GM12878 (cell line): ENCODE data around the gene COL13A1. TPM values are rescaled to one million over a fixed set of nuclear protein-coding genes. Genes with fewer than 3 reads are reported as not detected.
A peak's percentile ranks its signal among the peaks of the same experiment; 100 is the strongest.

Experiments
- ATAC-seq: fragments of 200-7000 bp; cut with Tn5 transposase; 3 replicates; pipeline ENCODE4 v1.9.1; 2020; ENCODE audit warnings: mild to moderate bottlenecking, moderate library complexity
- BruUV-seq: library from RNA; stranded (reverse); fragments of 400-500 nt; replicated peaks from 2 replicates; lab custom pipeline; 2021; lab: Mats Ljungman, UMichigan
- CTCF ChIA-PET: fragments of 300-600 bp; sonication (Branson Sonifier 250); formaldehyde crosslinking; extraction: SDS; loops from one replicate; lab custom pipeline; 2021; ENCODE audit warnings: inconsistent platforms; lab: Yijun Ruan, JAX
- POLR2A ChIA-PET: fragments of 350-600 bp; formaldehyde crosslinking; extraction: SDS; loops from one replicate; lab custom pipeline; 2021; ENCODE audit warnings: inconsistent platforms; lab: Charles Lee
- RAD21 ChIA-PET: fragments of 300-600 bp; sonication (Branson Sonifier 250); formaldehyde crosslinking; loops from one replicate; lab custom pipeline; 2023; ENCODE audit warnings: antibody characterized with exemption; ENCODE audit not compliant: unreplicated experiment; lab: Charles Lee
- SMC1A ChIA-PET: fragments of 300-600 bp; sonication (Branson Sonifier 250); formaldehyde crosslinking; loops from one replicate; lab custom pipeline; 2023; ENCODE audit not compliant: unreplicated experiment, uncharacterized antibody; lab: Charles Lee
- DNase-seq: peaks from one replicate; pipeline ENCODE4 v3.0.0-alpha.2; 2011; ENCODE audit warnings: low read depth, low spot score
- FAIRE-seq: peaks from 3 replicates; lab custom pipeline; 2011; peaks lifted over from hg19 to GRCh38; lab: Jason Lieb, UNC
- H2AFZ ChIP-seq: 2 replicates; pipeline ENCODE4 v1.6.0; 2011; ENCODE audit warnings: low read depth, low read length, control low read depth; ENCODE audit not compliant: control insufficient read depth
- H3K27ac ChIP-seq: 2 replicates; pipeline ENCODE4 v1.5.1; 2011; ENCODE audit warnings: control low read depth; ENCODE audit not compliant: control insufficient read depth, insufficient read depth
- H3K27me3 ChIP-seq, 2 experiments: replicated peaks in 1 of 2; 2 replicates each; pipeline versions ENCODE4 v1.6.0 to v1.6.1; 2011; ENCODE audit warnings: low read length in 1 of 2; ENCODE audit not compliant: control insufficient read depth in 2 of 2, insufficient read depth in 2 of 2
- H3K36me3 ChIP-seq, 2 experiments: 2 replicates each; pipeline ENCODE4 v1.5.1; 2011; ENCODE audit warnings: low read length in 1 of 2; ENCODE audit not compliant: control insufficient read depth in 2 of 2, insufficient read depth in 2 of 2
- H3K4me1 ChIP-seq: 2 replicates; pipeline ENCODE4 v1.6.1; 2011; ENCODE audit warnings: mild to moderate bottlenecking, low read length, moderate library complexity, mixed read lengths; ENCODE audit not compliant: control insufficient read depth, insufficient read depth
- H3K4me2 ChIP-seq: 2 replicates; pipeline ENCODE4 v1.6.0; 2011; ENCODE audit warnings: control low read depth; ENCODE audit not compliant: control insufficient read depth, insufficient read depth
- H3K4me3 ChIP-seq: fragments of 200-600 bp; sonication (generic); 2 replicates; pipeline ENCODE4 v1.5.1; 2016
- H3K79me2 ChIP-seq: 2 replicates; pipeline ENCODE4 v1.6.0; 2011; ENCODE audit warnings: low read length; ENCODE audit not compliant: control insufficient read depth, insufficient read depth
- H3K9ac ChIP-seq: 2 replicates; pipeline ENCODE4 v1.8.0; 2011; ENCODE audit warnings: low read length, control low read depth, mixed read lengths; ENCODE audit not compliant: control insufficient read depth, insufficient read depth
- H3K9me3 ChIP-seq: replicated peaks from 3 replicates; pipeline ENCODE4 v1.5.1; 2011; ENCODE audit warnings: mild to moderate bottlenecking, low read length; ENCODE audit not compliant: control insufficient read depth, insufficient read depth
- H4K20me1 ChIP-seq: 2 replicates; pipeline ENCODE4 v1.6.0; 2011; ENCODE audit not compliant: control insufficient read depth, insufficient read depth
- FOS ChIP-seq: IDR thresholded peaks from 3 replicates; pipeline ENCODE4 v1.6.1; 2011; ENCODE audit warnings: borderline replicate concordance; ENCODE audit not compliant: insufficient read length; ENCODE audit errors: extremely low read depth
- IRF4 ChIP-seq: IDR thresholded peaks from 2 replicates; pipeline ENCODE4 v1.6.1; 2011; ENCODE audit warnings: low read depth, low read length
- NFYB ChIP-seq: IDR thresholded peaks from 2 replicates; pipeline ENCODE4 v1.6.1; 2011; ENCODE audit warnings: low read depth, mild to moderate bottlenecking, low read length, improper control_type of control experiment, moderate library complexity; ENCODE audit not compliant: insufficient read depth
- PAX5 ChIP-seq: IDR thresholded peaks from 2 replicates; pipeline ENCODE4 v1.6.1; 2011; ENCODE audit warnings: low read depth, low read length, borderline replicate concordance
- SPI1 ChIP-seq: IDR thresholded peaks from 2 replicates; pipeline ENCODE4 v1.6.1; 2011; ENCODE audit warnings: low read depth, mild to moderate bottlenecking, low read length, moderate library complexity, borderline replicate concordance; ENCODE audit not compliant: insufficient read depth
- SUZ12 ChIP-seq: fragments of 200-600 bp; sonication (generic); IDR thresholded peaks from one replicate; pipeline ENCODE4 v1.6.1; 2018; ENCODE audit warnings: antibody characterized with exemption, mild to moderate bottlenecking; ENCODE audit not compliant: unreplicated experiment
- TCF3 ChIP-seq: IDR thresholded peaks from 2 replicates; pipeline ENCODE4 v1.6.1; 2012; ENCODE audit warnings: low read depth, mild to moderate bottlenecking, low read length, borderline replicate concordance; ENCODE audit not compliant: insufficient read depth
- ZNF384 ChIP-seq: IDR thresholded peaks from 2 replicates; pipeline ENCODE4 v1.6.1; 2012; ENCODE audit warnings: low read depth, mild to moderate bottlenecking, low read length, improper control_type of control experiment, borderline replicate concordance
- WGBS: methylation state at CpG from one replicate; pipeline ENCODE4 v1.1.6; 2016; ENCODE audit warnings: low lambda C conversion rate; ENCODE audit not compliant: insufficient replicate concordance, insufficient coverage; ENCODE audit errors: missing lambda C conversion rate; 5-methylcytosine and 5-hydroxymethylcytosine counted together
- in situ Hi-C: fragments of 300-500 bp; cut with MboI; formaldehyde crosslinking; loops from 9 replicates; pipeline ENCODE4 v1.14.3; 2018; ENCODE audit warnings: mixed read lengths
- intact Hi-C: fragments of 100-400 bp; cut with micrococcal nuclease; formaldehyde crosslinking; loops from one replicate; pipeline ENCODE4 v1.14.2; 2022; ENCODE audit not compliant: unreplicated experiment
- polyA plus RNA-seq, 11 experiments: library from polyadenylated mRNA; depleted of rRNA in 4 of 11; unstranded in 6 of 11; stranded (reverse) in 5 of 11; fragments of >200 nt; fragmentation: Nextera tagmentation in 4 of 11; fragmentation: Illumina TruSeq in 1 of 11; extraction: Ambion mirVana in 4 of 11; extraction: Trizol in 1 of 11; gene quantifications; 1 replicate in 1 of 11; 2 replicates in 10 of 11; pipeline versions ENCODE4 v1.2.1 to v1.2.3, GENCODE V29; 2011 to 2016; ENCODE audit warnings: inconsistent platforms in 2 of 11, missing spikeins in 2 of 11, low read depth in 1 of 11
- total RNA-seq, 4 experiments: library from RNA; depleted of rRNA in 3 of 4; stranded (reverse); fragments of >200 nt in 3 of 4; fragmentation: Illumina TruSeq in 1 of 4; extraction: Trizol in 1 of 4; gene quantifications; 2 replicates each; pipeline versions ENCODE4 v1.2.1 to v1.2.3, GENCODE V29; 2013 to 2021
- TF ChIP-seq, protein P1 (sequence below): IDR thresholded peaks from 2 replicates; pipeline ENCODE4 v1.6.1; 2012; ENCODE audit warnings: mild to moderate bottlenecking, low read depth, low read length
- TF ChIP-seq, protein P2 (sequence below): fragments of 150-350 bp; IDR thresholded peaks from 2 replicates; pipeline ENCODE4 v1.6.1; 2014; ENCODE audit warnings: mild to moderate bottlenecking, low read depth, low read length
- TF ChIP-seq, protein P3 (sequence below): fragments of 450-650 bp; IDR thresholded peaks from 2 replicates; pipeline ENCODE4 v1.6.1; 2018; ENCODE audit warnings: mild to moderate bottlenecking, low read depth, moderate library complexity; ENCODE audit not compliant: partially characterized antibody
- TF ChIP-seq, protein P4 (sequence below): fragments of 150-350 bp; IDR thresholded peaks from 2 replicates; pipeline ENCODE4 v1.6.1; 2016; ENCODE audit warnings: low read depth, low read length

The COL13A1 gene
- total and polyA plus RNA-seq, 10 of the 15 experiments (the other 5 are each of a cell fraction or from before 2014, with no cell fraction given) = 0.03 to 0.15 (median 0.05) TPM; not detected in 7

DNA sequence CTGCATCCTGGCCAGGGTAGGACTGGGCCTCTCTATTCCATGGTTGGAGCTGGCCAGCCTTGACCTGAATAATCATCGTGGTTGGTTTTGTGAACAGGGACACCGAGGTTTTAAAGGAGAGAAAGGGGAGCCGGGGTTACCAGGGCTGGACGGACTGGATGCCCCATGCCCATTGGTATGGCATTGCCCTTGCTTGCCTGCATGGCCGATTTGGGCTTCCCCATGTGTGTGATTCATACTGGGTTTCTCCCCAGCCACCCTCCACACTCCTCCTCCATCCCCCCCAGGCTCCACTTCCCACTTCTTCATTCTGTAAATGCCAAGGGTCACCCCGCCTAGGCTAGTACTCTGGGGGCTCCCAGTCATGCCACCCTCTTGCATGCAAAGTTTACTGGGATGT lies 152.1 kb downstream of the COL13A1 start:
- DNase-seq (no peak), ATAC-seq (peak; percentile 69), FAIRE-seq (no peak)
- SMC1A ChIA-PET = interaction anchor here (1.1 kb wide), 1 partner anchor 18 kb away, joined by 4 read pairs; no protein-coding TSS in a partner anchor
- Histone ChIP-seq H3K4me1 (peaks cover 9% of the 10 kb centered on the region), H3K79me2 (no peaks in the 10 kb centered on the region), H3K27me3 (no peaks in the 10 kb centered on the region), H3K27ac (no peak overlapping the region), H3K36me3 (no peaks in the 10 kb centered on the region), H3K4me2 (no peak overlapping the region), H3K9me3 (no peaks in the 10 kb centered on the region), H3K9ac (no peak overlapping the region), H4K20me1 (0 out of 2 replicates have a peak, but pooled peaks cover 4% of the 10 kb centered on the region), H2AFZ (no peak overlapping the region), H3K4me3 (no peak overlapping the region)
- POLR2A ChIA-PET = no interaction called here
- RAD21 ChIA-PET = no interaction called here
- 3% methylated on average over 6 of the region's 6 CpGs for WGBS
- intact Hi-C loops (no loop called here), in situ Hi-C loops (no loop called here)
- CTCF ChIA-PET = no interaction called here
- BruUV-seq = no TSS peak
- TF ChIP-seq, protein P1, sequence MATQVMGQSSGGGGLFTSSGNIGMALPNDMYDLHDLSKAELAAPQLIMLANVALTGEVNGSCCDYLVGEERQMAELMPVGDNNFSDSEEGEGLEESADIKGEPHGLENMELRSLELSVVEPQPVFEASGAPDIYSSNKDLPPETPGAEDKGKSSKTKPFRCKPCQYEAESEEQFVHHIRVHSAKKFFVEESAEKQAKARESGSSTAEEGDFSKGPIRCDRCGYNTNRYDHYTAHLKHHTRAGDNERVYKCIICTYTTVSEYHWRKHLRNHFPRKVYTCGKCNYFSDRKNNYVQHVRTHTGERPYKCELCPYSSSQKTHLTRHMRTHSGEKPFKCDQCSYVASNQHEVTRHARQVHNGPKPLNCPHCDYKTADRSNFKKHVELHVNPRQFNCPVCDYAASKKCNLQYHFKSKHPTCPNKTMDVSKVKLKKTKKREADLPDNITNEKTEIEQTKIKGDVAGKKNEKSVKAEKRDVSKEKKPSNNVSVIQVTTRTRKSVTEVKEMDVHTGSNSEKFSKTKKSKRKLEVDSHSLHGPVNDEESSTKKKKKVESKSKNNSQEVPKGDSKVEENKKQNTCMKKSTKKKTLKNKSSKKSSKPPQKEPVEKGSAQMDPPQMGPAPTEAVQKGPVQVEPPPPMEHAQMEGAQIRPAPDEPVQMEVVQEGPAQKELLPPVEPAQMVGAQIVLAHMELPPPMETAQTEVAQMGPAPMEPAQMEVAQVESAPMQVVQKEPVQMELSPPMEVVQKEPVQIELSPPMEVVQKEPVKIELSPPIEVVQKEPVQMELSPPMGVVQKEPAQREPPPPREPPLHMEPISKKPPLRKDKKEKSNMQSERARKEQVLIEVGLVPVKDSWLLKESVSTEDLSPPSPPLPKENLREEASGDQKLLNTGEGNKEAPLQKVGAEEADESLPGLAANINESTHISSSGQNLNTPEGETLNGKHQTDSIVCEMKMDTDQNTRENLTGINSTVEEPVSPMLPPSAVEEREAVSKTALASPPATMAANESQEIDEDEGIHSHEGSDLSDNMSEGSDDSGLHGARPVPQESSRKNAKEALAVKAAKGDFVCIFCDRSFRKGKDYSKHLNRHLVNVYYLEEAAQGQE = no peak
- TF ChIP-seq TCF3 = no peak
- TF ChIP-seq NFYB = no peak
- peak; percentile 80 for TF ChIP-seq SPI1
- TF ChIP-seq ZNF384 = no peak
- 0 out of 2 replicates have a peak, but pooled peaks have one; percentile 50 for TF ChIP-seq PAX5
- TF ChIP-seq, protein P2, sequence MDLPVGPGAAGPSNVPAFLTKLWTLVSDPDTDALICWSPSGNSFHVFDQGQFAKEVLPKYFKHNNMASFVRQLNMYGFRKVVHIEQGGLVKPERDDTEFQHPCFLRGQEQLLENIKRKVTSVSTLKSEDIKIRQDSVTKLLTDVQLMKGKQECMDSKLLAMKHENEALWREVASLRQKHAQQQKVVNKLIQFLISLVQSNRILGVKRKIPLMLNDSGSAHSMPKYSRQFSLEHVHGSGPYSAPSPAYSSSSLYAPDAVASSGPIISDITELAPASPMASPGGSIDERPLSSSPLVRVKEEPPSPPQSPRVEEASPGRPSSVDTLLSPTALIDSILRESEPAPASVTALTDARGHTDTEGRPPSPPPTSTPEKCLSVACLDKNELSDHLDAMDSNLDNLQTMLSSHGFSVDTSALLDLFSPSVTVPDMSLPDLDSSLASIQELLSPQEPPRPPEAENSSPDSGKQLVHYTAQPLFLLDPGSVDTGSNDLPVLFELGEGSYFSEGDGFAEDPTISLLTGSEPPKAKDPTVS = no peak
- TF ChIP-seq IRF4 = no peak
- TF ChIP-seq, protein P3, sequence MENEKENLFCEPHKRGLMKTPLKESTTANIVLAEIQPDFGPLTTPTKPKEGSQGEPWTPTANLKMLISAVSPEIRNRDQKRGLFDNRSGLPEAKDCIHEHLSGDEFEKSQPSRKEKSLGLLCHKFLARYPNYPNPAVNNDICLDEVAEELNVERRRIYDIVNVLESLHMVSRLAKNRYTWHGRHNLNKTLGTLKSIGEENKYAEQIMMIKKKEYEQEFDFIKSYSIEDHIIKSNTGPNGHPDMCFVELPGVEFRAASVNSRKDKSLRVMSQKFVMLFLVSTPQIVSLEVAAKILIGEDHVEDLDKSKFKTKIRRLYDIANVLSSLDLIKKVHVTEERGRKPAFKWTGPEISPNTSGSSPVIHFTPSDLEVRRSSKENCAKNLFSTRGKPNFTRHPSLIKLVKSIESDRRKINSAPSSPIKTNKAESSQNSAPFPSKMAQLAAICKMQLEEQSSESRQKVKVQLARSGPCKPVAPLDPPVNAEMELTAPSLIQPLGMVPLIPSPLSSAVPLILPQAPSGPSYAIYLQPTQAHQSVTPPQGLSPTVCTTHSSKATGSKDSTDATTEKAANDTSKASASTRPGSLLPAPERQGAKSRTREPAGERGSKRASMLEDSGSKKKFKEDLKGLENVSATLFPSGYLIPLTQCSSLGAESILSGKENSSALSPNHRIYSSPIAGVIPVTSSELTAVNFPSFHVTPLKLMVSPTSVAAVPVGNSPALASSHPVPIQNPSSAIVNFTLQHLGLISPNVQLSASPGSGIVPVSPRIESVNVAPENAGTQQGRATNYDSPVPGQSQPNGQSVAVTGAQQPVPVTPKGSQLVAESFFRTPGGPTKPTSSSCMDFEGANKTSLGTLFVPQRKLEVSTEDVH = no peak
- TF ChIP-seq FOS = no peak
- TF ChIP-seq, protein P4, sequence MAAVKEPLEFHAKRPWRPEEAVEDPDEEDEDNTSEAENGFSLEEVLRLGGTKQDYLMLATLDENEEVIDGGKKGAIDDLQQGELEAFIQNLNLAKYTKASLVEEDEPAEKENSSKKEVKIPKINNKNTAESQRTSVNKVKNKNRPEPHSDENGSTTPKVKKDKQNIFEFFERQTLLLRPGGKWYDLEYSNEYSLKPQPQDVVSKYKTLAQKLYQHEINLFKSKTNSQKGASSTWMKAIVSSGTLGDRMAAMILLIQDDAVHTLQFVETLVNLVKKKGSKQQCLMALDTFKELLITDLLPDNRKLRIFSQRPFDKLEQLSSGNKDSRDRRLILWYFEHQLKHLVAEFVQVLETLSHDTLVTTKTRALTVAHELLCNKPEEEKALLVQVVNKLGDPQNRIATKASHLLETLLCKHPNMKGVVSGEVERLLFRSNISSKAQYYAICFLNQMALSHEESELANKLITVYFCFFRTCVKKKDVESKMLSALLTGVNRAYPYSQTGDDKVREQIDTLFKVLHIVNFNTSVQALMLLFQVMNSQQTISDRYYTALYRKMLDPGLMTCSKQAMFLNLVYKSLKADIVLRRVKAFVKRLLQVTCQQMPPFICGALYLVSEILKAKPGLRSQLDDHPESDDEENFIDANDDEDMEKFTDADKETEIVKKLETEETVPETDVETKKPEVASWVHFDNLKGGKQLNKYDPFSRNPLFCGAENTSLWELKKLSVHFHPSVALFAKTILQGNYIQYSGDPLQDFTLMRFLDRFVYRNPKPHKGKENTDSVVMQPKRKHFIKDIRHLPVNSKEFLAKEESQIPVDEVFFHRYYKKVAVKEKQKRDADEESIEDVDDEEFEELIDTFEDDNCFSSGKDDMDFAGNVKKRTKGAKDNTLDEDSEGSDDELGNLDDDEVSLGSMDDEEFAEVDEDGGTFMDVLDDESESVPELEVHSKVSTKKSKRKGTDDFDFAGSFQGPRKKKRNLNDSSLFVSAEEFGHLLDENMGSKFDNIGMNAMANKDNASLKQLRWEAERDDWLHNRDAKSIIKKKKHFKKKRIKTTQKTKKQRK = no peak
- TF ChIP-seq SUZ12 = no peak
